K562 (cell line): ENCODE data around the gene RALGPS1. TPM values are rescaled to one million over a fixed set of nuclear protein-coding genes. Genes with fewer than 3 reads are reported as not detected.

ENCODE experiments used
- BHLHE40 ChIP-seq: IDR thresholded peaks from 2 replicates; pipeline ENCODE4 v1.6.1; 2011; ENCODE audit warnings: low read length, improper control_type of control experiment
- GTF2F1 ChIP-seq: IDR thresholded peaks from 2 replicates; pipeline ENCODE4 v1.6.1; 2011; ENCODE audit warnings: low read depth, low read length, improper control_type of control experiment
- KDM2B ChIP-seq: fragments of 250-450 bp; sonication (Bioruptor Pico); IDR thresholded peaks from 2 replicates; pipeline ENCODE4 v1.8.0; 2021; ENCODE audit warnings: mild to moderate bottlenecking, moderate library complexity
- MCM5 ChIP-seq: fragments of 450-650 bp; IDR thresholded peaks from 2 replicates; pipeline ENCODE4 v1.6.1; 2016; ENCODE audit warnings: low read depth
- SRF ChIP-seq, 2 experiments: fragments of 250-450, 450-650 bp in 1 of 2; sonication (Bioruptor Pico) in 1 of 2; sonication (generic) in 1 of 2; formaldehyde crosslinking; IDR thresholded peaks; 2 replicates each; pipeline versions ENCODE4 v1.5.0 to v1.5.1; 2020 to 2022; ENCODE audit warnings: mild to moderate bottlenecking in 1 of 2, missing genetic modification reagents in 1 of 2
- ZNF175 ChIP-seq: fragments of 200-800 bp; sonication (Bioruptor generic); IDR thresholded peaks from 2 replicates; pipeline ENCODE4 v1.6.1; 2016; ENCODE audit warnings: low read depth, mild to moderate bottlenecking, missing genetic modification characterization, missing compliant biosample characterization
- polyA plus RNA-seq, 8 experiments: library from polyadenylated mRNA; depleted of rRNA in 4 of 8; stranded (reverse) in 5 of 8; unstranded in 3 of 8; fragments of >200 nt; fragmentation: Nextera tagmentation in 2 of 8; fragmentation: Illumina TruSeq in 1 of 8; extraction: Ambion mirVana in 2 of 8; extraction: Trizol in 1 of 8; gene quantifications; 2 replicates each; pipeline versions ENCODE4 v1.2.1 to v1.2.3, GENCODE V29; 2011 to 2014; ENCODE audit warnings: inconsistent platforms in 1 of 8, missing spikeins in 1 of 8
- total RNA-seq, 7 experiments: library from RNA; depleted of rRNA in 6 of 7; stranded (reverse); fragments of >200 nt in 6 of 7; fragmentation: Illumina TruSeq in 2 of 7; extraction: Trizol in 2 of 7; gene quantifications; 2 replicates each; pipeline versions ENCODE4 v1.2.1 to v1.2.3, GENCODE V29; 2011 to 2021; ENCODE audit warnings: low replicate concordance in 1 of 7
- TF ChIP-seq, protein P1 (sequence below): fragments of 450-650 bp; IDR thresholded peaks from 2 replicates; pipeline ENCODE4 v1.6.1; 2016; ENCODE audit warnings: mild to moderate bottlenecking, moderate library complexity
- TF ChIP-seq, protein P2 (sequence below): fragments of 200-800 bp; sonication (Bioruptor generic); IDR thresholded peaks from 2 replicates; pipeline ENCODE4 v1.6.1; 2016; ENCODE audit warnings: missing genetic modification characterization, missing compliant biosample characterization
- TF ChIP-seq, protein P3 (sequence below): fragments of 450-650 bp; formaldehyde crosslinking; IDR thresholded peaks from 2 replicates; pipeline ENCODE4 v1.4.0; 2020; ENCODE audit warnings: mild to moderate bottlenecking

The RALGPS1 gene
- total and polyA plus RNA-seq, 9 of the 15 experiments (the other 6 are each of a cell fraction or from before 2014, with no cell fraction given) = 0.04 to 2.6 (median 1.5) TPM

DNA sequence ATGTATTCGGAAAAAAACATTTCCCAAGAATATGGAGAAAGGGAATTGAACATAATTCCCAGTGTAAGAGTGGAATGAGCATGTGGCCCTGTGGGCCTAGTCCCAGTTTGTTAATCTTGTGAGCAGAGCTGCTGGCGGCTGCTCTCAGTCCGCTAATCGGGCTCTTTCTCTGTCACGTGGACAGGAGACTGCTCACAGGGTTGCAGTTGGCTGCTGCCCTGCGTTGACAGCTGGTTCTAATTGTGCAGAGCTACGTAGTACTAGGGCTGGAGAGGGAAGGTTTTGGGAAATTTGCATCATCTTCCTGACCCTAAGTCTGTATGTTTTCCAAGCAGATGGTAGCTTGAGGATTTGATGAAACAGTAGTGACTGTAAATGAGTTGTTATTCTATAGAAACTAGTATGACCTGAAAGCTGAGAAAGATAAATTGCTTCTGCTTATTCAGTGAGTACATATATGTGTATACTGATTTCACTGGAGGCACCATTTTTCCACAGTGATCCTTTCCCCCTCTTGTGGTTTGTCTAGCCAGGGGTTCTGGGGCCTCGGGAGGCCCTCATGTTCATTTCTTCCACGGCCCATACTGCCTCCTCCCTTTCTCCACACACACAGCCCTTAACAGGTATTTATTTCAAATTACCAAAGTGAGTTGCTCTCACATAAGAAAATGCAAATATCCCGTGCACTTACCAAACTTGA is 107.2 kb downstream of the RALGPS1 start (continued):
- TF ChIP-seq, protein P1, sequence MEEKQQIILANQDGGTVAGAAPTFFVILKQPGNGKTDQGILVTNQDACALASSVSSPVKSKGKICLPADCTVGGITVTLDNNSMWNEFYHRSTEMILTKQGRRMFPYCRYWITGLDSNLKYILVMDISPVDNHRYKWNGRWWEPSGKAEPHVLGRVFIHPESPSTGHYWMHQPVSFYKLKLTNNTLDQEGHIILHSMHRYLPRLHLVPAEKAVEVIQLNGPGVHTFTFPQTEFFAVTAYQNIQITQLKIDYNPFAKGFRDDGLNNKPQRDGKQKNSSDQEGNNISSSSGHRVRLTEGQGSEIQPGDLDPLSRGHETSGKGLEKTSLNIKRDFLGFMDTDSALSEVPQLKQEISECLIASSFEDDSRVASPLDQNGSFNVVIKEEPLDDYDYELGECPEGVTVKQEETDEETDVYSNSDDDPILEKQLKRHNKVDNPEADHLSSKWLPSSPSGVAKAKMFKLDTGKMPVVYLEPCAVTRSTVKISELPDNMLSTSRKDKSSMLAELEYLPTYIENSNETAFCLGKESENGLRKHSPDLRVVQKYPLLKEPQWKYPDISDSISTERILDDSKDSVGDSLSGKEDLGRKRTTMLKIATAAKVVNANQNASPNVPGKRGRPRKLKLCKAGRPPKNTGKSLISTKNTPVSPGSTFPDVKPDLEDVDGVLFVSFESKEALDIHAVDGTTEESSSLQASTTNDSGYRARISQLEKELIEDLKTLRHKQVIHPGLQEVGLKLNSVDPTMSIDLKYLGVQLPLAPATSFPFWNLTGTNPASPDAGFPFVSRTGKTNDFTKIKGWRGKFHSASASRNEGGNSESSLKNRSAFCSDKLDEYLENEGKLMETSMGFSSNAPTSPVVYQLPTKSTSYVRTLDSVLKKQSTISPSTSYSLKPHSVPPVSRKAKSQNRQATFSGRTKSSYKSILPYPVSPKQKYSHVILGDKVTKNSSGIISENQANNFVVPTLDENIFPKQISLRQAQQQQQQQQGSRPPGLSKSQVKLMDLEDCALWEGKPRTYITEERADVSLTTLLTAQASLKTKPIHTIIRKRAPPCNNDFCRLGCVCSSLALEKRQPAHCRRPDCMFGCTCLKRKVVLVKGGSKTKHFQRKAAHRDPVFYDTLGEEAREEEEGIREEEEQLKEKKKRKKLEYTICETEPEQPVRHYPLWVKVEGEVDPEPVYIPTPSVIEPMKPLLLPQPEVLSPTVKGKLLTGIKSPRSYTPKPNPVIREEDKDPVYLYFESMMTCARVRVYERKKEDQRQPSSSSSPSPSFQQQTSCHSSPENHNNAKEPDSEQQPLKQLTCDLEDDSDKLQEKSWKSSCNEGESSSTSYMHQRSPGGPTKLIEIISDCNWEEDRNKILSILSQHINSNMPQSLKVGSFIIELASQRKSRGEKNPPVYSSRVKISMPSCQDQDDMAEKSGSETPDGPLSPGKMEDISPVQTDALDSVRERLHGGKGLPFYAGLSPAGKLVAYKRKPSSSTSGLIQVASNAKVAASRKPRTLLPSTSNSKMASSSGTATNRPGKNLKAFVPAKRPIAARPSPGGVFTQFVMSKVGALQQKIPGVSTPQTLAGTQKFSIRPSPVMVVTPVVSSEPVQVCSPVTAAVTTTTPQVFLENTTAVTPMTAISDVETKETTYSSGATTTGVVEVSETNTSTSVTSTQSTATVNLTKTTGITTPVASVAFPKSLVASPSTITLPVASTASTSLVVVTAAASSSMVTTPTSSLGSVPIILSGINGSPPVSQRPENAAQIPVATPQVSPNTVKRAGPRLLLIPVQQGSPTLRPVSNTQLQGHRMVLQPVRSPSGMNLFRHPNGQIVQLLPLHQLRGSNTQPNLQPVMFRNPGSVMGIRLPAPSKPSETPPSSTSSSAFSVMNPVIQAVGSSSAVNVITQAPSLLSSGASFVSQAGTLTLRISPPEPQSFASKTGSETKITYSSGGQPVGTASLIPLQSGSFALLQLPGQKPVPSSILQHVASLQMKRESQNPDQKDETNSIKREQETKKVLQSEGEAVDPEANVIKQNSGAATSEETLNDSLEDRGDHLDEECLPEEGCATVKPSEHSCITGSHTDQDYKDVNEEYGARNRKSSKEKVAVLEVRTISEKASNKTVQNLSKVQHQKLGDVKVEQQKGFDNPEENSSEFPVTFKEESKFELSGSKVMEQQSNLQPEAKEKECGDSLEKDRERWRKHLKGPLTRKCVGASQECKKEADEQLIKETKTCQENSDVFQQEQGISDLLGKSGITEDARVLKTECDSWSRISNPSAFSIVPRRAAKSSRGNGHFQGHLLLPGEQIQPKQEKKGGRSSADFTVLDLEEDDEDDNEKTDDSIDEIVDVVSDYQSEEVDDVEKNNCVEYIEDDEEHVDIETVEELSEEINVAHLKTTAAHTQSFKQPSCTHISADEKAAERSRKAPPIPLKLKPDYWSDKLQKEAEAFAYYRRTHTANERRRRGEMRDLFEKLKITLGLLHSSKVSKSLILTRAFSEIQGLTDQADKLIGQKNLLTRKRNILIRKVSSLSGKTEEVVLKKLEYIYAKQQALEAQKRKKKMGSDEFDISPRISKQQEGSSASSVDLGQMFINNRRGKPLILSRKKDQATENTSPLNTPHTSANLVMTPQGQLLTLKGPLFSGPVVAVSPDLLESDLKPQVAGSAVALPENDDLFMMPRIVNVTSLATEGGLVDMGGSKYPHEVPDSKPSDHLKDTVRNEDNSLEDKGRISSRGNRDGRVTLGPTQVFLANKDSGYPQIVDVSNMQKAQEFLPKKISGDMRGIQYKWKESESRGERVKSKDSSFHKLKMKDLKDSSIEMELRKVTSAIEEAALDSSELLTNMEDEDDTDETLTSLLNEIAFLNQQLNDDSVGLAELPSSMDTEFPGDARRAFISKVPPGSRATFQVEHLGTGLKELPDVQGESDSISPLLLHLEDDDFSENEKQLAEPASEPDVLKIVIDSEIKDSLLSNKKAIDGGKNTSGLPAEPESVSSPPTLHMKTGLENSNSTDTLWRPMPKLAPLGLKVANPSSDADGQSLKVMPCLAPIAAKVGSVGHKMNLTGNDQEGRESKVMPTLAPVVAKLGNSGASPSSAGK = peak; percentile 37; the same call in 1 of the 2 replicates
- no peak for TF ChIP-seq SRF (CRISPR knock-in tag; IDR thresholded peaks at IDR 0.05)
- peak; percentile 70 for TF ChIP-seq ZNF175 (CRISPR knock-in tag)
- TF ChIP-seq BHLHE40 = peak; percentile 81
- TF ChIP-seq MCM5 = no peak
- TF ChIP-seq, protein P2, sequence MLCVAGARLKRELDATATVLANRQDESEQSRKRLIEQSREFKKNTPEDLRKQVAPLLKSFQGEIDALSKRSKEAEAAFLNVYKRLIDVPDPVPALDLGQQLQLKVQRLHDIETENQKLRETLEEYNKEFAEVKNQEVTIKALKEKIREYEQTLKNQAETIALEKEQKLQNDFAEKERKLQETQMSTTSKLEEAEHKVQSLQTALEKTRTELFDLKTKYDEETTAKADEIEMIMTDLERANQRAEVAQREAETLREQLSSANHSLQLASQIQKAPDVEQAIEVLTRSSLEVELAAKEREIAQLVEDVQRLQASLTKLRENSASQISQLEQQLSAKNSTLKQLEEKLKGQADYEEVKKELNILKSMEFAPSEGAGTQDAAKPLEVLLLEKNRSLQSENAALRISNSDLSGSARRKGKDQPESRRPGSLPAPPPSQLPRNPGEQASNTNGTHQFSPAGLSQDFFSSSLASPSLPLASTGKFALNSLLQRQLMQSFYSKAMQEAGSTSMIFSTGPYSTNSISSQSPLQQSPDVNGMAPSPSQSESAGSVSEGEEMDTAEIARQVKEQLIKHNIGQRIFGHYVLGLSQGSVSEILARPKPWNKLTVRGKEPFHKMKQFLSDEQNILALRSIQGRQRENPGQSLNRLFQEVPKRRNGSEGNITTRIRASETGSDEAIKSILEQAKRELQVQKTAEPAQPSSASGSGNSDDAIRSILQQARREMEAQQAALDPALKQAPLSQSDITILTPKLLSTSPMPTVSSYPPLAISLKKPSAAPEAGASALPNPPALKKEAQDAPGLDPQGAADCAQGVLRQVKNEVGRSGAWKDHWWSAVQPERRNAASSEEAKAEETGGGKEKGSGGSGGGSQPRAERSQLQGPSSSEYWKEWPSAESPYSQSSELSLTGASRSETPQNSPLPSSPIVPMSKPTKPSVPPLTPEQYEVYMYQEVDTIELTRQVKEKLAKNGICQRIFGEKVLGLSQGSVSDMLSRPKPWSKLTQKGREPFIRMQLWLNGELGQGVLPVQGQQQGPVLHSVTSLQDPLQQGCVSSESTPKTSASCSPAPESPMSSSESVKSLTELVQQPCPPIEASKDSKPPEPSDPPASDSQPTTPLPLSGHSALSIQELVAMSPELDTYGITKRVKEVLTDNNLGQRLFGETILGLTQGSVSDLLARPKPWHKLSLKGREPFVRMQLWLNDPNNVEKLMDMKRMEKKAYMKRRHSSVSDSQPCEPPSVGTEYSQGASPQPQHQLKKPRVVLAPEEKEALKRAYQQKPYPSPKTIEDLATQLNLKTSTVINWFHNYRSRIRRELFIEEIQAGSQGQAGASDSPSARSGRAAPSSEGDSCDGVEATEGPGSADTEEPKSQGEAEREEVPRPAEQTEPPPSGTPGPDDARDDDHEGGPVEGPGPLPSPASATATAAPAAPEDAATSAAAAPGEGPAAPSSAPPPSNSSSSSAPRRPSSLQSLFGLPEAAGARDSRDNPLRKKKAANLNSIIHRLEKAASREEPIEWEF = no peak
- TF ChIP-seq, protein P3, sequence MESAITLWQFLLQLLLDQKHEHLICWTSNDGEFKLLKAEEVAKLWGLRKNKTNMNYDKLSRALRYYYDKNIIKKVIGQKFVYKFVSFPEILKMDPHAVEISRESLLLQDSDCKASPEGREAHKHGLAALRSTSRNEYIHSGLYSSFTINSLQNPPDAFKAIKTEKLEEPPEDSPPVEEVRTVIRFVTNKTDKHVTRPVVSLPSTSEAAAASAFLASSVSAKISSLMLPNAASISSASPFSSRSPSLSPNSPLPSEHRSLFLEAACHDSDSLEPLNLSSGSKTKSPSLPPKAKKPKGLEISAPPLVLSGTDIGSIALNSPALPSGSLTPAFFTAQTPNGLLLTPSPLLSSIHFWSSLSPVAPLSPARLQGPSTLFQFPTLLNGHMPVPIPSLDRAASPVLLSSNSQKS (CRISPR knock-in tag) = no peak
- no peak for TF ChIP-seq KDM2B
- no peak for TF ChIP-seq GTF2F1
